ENCODE measurements around the gene KCNIP4.

DNA sequence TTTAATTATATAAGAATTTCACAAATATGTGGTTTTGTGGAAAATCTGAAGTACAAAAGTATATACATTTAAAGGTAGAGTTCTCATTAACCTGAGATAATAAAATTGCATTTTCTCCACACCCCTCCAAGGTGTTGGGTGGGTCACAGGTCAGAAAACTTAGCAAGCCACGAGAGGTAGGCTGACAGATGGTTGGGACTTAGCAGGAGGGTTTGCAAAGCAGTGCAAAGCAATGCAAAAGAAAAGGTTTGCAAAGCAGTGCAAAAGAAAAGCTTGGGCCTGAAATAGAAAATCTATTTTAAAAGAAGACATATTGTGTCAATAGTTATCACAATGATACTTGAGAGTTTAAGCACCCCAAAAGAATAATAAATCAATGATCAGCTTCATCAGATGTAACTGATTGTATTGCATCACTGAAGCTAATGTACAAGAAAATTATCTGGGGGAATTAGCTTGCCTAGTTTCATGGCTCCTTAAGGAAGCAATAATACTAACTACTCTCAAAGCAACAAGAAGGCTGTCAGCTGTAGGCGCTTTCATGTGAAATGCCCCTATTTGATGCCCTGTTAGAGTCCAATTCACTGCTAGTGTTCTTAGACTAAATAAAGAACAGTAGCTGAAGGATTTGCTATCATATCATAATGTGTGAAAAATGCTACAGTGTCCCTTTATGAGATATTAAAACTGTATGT, 319.5 kb downstream of the KCNIP4 start:
- TF ChIP-seq, protein P1, sequence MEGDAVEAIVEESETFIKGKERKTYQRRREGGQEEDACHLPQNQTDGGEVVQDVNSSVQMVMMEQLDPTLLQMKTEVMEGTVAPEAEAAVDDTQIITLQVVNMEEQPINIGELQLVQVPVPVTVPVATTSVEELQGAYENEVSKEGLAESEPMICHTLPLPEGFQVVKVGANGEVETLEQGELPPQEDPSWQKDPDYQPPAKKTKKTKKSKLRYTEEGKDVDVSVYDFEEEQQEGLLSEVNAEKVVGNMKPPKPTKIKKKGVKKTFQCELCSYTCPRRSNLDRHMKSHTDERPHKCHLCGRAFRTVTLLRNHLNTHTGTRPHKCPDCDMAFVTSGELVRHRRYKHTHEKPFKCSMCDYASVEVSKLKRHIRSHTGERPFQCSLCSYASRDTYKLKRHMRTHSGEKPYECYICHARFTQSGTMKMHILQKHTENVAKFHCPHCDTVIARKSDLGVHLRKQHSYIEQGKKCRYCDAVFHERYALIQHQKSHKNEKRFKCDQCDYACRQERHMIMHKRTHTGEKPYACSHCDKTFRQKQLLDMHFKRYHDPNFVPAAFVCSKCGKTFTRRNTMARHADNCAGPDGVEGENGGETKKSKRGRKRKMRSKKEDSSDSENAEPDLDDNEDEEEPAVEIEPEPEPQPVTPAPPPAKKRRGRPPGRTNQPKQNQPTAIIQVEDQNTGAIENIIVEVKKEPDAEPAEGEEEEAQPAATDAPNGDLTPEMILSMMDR (IDR thresholded peaks at IDR 0.05): no peak
- TF ChIP-seq EP300 (IDR thresholded peaks at IDR 0.05): no peak

All from esophagus muscularis mucosa (tissue), 3 donors.